ENCODE measurements around the gene CLIC1. TPM values are rescaled to one million over a fixed set of nuclear protein-coding genes. Genes with fewer than 3 reads are reported as not detected.

Gene CLIC1
- total and polyA plus RNA-seq, 2 experiments from 2014 or later: 463 to 599 TPM

DNA sequence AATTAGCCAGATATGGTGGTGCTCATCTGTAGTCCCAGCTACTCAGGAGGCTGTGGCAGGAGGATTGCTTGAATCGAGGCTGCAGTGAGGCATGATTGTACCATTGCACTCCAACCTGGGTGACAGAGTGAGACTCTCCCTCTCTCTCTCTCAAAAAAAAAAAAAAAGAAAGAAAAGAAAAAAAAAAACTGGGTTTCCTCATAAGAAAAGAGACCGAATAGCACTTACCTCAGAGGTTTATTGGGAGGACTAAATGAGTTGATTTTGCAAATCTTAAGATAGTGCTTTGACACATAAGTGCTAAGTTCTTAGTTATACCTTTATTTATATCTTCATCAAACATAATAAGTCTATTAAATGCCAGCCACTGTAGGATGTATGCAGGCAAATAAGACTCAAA, 34.5 kb upstream of the CLIC1 start:
- Histone ChIP-seq H3K79me2 (no peaks in the 10 kb centered on the region), H3K4me3 (no peak overlapping the region), H3K4me2 (no peak overlapping the region), H3K27ac (no peak overlapping the region), H4K20me1 (ENCODE audit: insufficient read depth, poor library complexity, severe bottlenecking) (no peaks in the 10 kb centered on the region), H3K27me3 (no peaks in the 10 kb centered on the region), H3K9me2 (replicated peaks; ENCODE audit: insufficient read depth) (no peaks in the 10 kb centered on the region), H3K36me3 (replicated peaks; ENCODE audit: insufficient read depth, low read depth) (no peaks in the 10 kb centered on the region), H2AFZ (no peak overlapping the region), H3K9me3 (ENCODE audit: low read depth) (no peaks in the 10 kb centered on the region), H3K4me1 (ENCODE audit: insufficient read depth) (peaks cover 3% of the 10 kb centered on the region)
- TF ChIP-seq EZH2phosphoT487 (IDR thresholded peaks at IDR 0.05; ENCODE audit: low read depth, severe bottlenecking, unreplicated experiment) (no peak), EZH2 (IDR thresholded peaks at IDR 0.05; ENCODE audit: borderline replicate concordance) (no peak)
- TF ChIP-seq, protein P1, sequence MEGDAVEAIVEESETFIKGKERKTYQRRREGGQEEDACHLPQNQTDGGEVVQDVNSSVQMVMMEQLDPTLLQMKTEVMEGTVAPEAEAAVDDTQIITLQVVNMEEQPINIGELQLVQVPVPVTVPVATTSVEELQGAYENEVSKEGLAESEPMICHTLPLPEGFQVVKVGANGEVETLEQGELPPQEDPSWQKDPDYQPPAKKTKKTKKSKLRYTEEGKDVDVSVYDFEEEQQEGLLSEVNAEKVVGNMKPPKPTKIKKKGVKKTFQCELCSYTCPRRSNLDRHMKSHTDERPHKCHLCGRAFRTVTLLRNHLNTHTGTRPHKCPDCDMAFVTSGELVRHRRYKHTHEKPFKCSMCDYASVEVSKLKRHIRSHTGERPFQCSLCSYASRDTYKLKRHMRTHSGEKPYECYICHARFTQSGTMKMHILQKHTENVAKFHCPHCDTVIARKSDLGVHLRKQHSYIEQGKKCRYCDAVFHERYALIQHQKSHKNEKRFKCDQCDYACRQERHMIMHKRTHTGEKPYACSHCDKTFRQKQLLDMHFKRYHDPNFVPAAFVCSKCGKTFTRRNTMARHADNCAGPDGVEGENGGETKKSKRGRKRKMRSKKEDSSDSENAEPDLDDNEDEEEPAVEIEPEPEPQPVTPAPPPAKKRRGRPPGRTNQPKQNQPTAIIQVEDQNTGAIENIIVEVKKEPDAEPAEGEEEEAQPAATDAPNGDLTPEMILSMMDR (IDR thresholded peaks at IDR 0.05; ENCODE audit: poor library complexity): no peak
- 90% methylated on average over 2 of the region's 2 CpGs for WGBS (ENCODE audit: low lambda C conversion rate, missing lambda C conversion rate)
- no peak for DNase-seq (ENCODE audit: low spot score)

DNA sequence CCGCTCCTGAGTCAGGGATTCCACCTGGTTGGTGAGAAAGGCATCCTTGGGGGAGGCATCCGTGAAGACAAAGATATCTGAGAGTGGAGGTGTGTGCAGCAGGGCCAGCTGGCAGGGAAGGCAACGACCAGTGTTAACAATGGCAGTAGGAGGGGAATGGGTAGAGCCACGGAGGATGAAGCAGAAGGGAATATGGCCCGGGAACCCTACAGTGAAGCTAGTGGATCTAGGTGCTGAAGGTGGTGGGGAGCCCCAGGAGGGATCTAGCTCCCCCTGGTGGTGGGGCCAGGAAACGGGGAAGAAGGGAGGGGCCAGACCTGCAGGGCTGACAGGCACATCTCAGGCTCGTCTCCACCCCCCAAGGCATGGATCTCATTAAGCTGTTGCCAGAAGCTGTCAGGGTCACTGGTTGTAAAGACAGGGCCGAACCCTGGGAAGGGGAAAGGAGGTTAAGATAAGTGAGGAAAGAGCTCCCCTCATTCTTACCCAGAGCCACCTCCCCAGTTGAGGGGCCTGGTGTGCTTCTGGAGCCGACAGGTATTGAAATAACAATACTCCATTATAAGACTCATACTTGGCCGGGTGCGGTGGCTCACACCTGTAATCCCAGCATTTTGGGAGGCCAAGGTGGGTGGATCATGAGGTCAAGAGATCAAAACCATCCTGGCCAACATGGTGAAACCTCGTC, 33.5 kb upstream of the CLIC1 start:
- no peaks in the 10 kb centered on the region for H3K36me3 ChIP-seq (replicated peaks; ENCODE audit: insufficient read depth, low read depth)
- no peak overlapping the region for H3K4me2 ChIP-seq
- 73% methylated on average over 12 of the region's 12 CpGs for WGBS (ENCODE audit: low lambda C conversion rate, missing lambda C conversion rate)
- no peaks in the 10 kb centered on the region for H4K20me1 ChIP-seq (ENCODE audit: insufficient read depth, poor library complexity, severe bottlenecking)
- H3K79me2 ChIP-seq: no peaks in the 10 kb centered on the region
- no peaks in the 10 kb centered on the region for H3K9me3 ChIP-seq (ENCODE audit: low read depth)
- H2AFZ ChIP-seq: no peak overlapping the region
- peak; percentile 76 for DNase-seq (ENCODE audit: low spot score)
- H3K27ac ChIP-seq: no peak overlapping the region
- H3K27me3 ChIP-seq: no peaks in the 10 kb centered on the region
- no peaks in the 10 kb centered on the region for H3K4me1 ChIP-seq (ENCODE audit: insufficient read depth)
- H3K9me2 ChIP-seq (replicated peaks; ENCODE audit: insufficient read depth): no peaks in the 10 kb centered on the region
- TF ChIP-seq, protein P1 (IDR thresholded peaks at IDR 0.05; ENCODE audit: poor library complexity): peak; percentile 54
- TF ChIP-seq EZH2phosphoT487 (IDR thresholded peaks at IDR 0.05; ENCODE audit: low read depth, severe bottlenecking, unreplicated experiment) (no peak), EZH2 (IDR thresholded peaks at IDR 0.05; ENCODE audit: borderline replicate concordance) (no peak)
- H3K4me3 ChIP-seq: no peak overlapping the region

DNA sequence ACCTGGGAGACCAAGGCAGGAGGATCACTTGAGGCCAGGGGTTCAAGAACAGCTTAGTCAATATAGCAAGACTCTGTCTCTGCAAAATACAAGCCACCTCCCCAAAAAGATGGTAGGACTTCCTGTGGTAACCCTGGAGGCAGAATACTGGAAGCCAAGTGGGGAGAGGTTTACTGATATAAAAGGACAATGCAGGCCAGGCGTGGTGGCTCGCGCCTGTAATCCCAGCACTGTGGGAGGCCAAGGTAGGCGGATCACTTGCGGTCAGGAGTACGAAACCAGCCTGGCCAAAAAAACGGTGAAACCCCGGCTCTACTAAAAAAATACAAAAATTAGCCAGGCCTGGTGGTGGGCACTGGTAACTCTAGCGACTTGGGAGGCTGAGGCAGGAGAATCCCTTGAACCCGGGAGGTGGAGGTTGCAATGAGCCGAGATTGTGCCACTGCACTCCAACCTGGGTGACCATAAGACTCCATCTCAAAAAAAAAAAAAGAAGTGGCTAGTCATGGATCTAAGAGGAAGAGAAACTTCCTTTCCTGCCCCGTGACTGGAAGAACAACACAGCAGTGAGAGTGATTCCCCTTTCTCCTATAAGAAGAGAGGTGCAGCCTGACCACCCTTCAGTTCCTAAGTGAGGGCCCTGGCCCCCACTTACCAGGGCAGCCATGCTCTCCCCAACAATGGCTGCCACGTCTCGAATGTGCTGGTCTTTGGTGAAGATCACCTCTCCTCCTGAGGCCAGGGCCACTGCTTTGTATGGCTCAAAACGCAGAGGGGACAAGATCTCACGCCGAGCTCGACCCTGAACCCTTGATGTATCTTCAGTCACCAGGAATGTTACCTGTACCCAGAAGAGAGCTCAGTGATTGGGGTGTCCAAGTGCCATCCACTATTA, 32.3 kb upstream of the CLIC1 start:
- no peaks in the 10 kb centered on the region for H3K27me3 ChIP-seq
- no peaks in the 10 kb centered on the region for H4K20me1 ChIP-seq (ENCODE audit: insufficient read depth, poor library complexity, severe bottlenecking)
- H3K79me2 ChIP-seq: no peaks in the 10 kb centered on the region
- no peaks in the 10 kb centered on the region for H3K36me3 ChIP-seq (replicated peaks; ENCODE audit: insufficient read depth, low read depth)
- H3K9me3 ChIP-seq (ENCODE audit: low read depth): no peaks in the 10 kb centered on the region
- peaks cover 8% of the 10 kb centered on the region for H3K4me1 ChIP-seq (ENCODE audit: insufficient read depth)
- 91% methylated on average over 18 of the region's 18 CpGs for WGBS (ENCODE audit: low lambda C conversion rate, missing lambda C conversion rate)
- H3K27ac ChIP-seq: no peak overlapping the region
- no peak overlapping the region for H3K4me2 ChIP-seq
- DNase-seq (ENCODE audit: low spot score): no peak
- no peaks in the 10 kb centered on the region for H3K9me2 ChIP-seq (replicated peaks; ENCODE audit: insufficient read depth)
- no peak overlapping the region for H2AFZ ChIP-seq
- no peak for TF ChIP-seq EZH2 (IDR thresholded peaks at IDR 0.05; ENCODE audit: borderline replicate concordance)
- no peak for TF ChIP-seq EZH2phosphoT487 (IDR thresholded peaks at IDR 0.05; ENCODE audit: low read depth, severe bottlenecking, unreplicated experiment)
- TF ChIP-seq, protein P1 (IDR thresholded peaks at IDR 0.05; ENCODE audit: poor library complexity): no peak
- no peak overlapping the region for H3K4me3 ChIP-seq
